HEK293T (cell line): ENCODE measurements around the gene ADORA1.

Experiments used
- FOXM1 ChIP-seq: fragments of 450-650 bp; IDR thresholded peaks from 2 replicates; pipeline ENCODE4 v1.6.1; 2017; ENCODE audit warnings: mild to moderate bottlenecking, borderline replicate concordance
- HDGF ChIP-seq: fragments of 450-650 bp; IDR thresholded peaks from 2 replicates; pipeline ENCODE4 v1.6.1; 2017; ENCODE audit warnings: antibody characterized with exemption, borderline replicate concordance
- LEF1 ChIP-seq: fragments of 450-650 bp; IDR thresholded peaks from 2 replicates; pipeline ENCODE4 v1.6.1; 2017; ENCODE audit warnings: mild to moderate bottlenecking, borderline replicate concordance
- SP1 ChIP-seq: fragments of 450-650 bp; IDR thresholded peaks from 2 replicates; pipeline ENCODE4 v1.6.1; 2017
- TARDBP ChIP-seq: fragments of 450-650 bp; IDR thresholded peaks from 2 replicates; pipeline ENCODE4 v1.6.1; 2016

GRCh38 chr1:203163891-203164635 is 36.5 kb downstream of the ADORA1 start:
- no peak for TF ChIP-seq LEF1
- no peak for TF ChIP-seq SP1
- no peak for TF ChIP-seq HDGF
- TF ChIP-seq FOXM1, result no peak
- TF ChIP-seq TARDBP, result no peak
